Measurements from ENCODE around the gene GRM8.

GRCh38 chr7:126658684-126659083 is 594.1 kb downstream of the GRM8 start:
- TF ChIP-seq CTCF (IDR thresholded peaks at IDR 0.05; ENCODE audit: low read length) (no peak), EZH2 (IDR thresholded peaks at IDR 0.05; ENCODE audit: borderline replicate concordance, low read length) (no peak)
